Right atrium auricular region (tissue), 2 donors: ENCODE measurements around the gene ZNF275. TPM values are rescaled to one million over a fixed set of nuclear protein-coding genes. Genes with fewer than 3 reads are reported as not detected.

Source experiments
- DNase-seq: peaks from one replicate; pipeline ENCODE4 v3.0.0-alpha.2; 2019; ENCODE audit warnings: low spot score
- H3K27ac ChIP-seq, 2 donors: fragments of 200-600 bp; sonication (generic); 1 replicate in 1 of 2; 2 replicates in 1 of 2; pipeline ENCODE4 v1.5.1; 2016 to 2019
- H3K27me3 ChIP-seq, 2 donors: fragments of 200-600 bp; sonication (generic); one replicate each; pipeline versions ENCODE4 v1.5.1 to v1.6.0; 2017 to 2019
- H3K36me3 ChIP-seq: fragments of 200-600 bp; sonication (generic); one replicate; pipeline ENCODE4 v1.5.1; 2016
- H3K4me1 ChIP-seq, 2 donors: fragments of 200-600 bp; sonication (generic); one replicate each; pipeline versions ENCODE4 v1.5.1 to v1.6.0; 2017 to 2019
- H3K4me3 ChIP-seq, 2 donors: fragments of 200-600 bp; sonication (generic); 1 replicate in 1 of 2; 2 replicates in 1 of 2; pipeline ENCODE4 v1.5.1; 2017 to 2019; ENCODE audit warnings: mild to moderate bottlenecking in 1 of 2, moderate library complexity in 1 of 2
- H3K9me3 ChIP-seq, 2 donors: fragments of 200-600 bp; sonication (generic); one replicate each; pipeline ENCODE4 v1.5.1; 2019
- CTCF ChIP-seq, 2 donors: fragments of 200-600 bp; sonication (generic); IDR thresholded peaks; one replicate each; pipeline ENCODE4 v1.5.1; 2019; ENCODE audit warnings: antibody characterized with exemption in 2 of 2
- total RNA-seq, 2 donors: library from RNA; depleted of rRNA; stranded (reverse); fragments of >200 nt; gene quantifications; one replicate each; pipeline ENCODE4 v1.1.0, GENCODE V29; 2016

Gene ZNF275
- total RNA-seq, 2 donors from 2014 or later: 5.9 to 7.2 TPM

DNA sequence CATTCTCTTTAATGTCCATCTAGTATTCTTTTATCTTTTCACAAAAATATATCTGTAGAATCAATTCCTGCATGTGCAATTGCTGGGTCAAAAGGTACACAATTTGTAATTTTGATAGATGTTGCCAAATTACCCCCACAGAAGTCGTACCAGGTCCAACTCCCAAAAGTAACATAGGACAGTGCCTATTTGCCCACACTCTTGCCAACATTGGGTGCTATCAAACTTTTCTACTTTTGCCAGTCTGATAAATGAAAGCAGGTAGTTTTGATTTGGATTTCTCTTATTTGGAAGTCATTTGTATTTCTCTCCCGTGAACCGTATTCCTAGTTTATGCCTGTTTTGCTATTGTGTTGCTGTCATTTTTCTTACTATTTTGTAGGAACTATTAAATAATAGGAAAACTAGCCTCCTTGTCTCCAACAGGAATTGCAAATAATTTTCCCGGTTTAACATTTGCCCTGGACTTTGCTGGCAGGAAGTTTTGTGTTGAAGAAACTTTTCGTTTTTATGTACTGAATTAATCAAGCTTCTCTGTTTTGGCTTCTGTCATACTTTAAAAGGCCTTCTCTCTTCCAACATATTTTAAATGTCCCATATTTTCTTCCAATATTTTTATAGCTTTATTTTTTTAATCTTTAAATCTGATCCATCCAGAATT, 33.1 kb downstream of the ZNF275 start:
- Histone ChIP-seq H3K36me3 (no peaks in the 10 kb centered on the region), H3K9me3 (no peaks in the 10 kb centered on the region), H3K4me3 (no peak overlapping the region), H3K27ac (no peak overlapping the region), H3K27me3 (no peaks in the 10 kb centered on the region), H3K4me1 (no peaks in the 10 kb centered on the region)
- no peak for DNase-seq
- no peak for TF ChIP-seq CTCF (IDR thresholded peaks at IDR 0.05)

DNA sequence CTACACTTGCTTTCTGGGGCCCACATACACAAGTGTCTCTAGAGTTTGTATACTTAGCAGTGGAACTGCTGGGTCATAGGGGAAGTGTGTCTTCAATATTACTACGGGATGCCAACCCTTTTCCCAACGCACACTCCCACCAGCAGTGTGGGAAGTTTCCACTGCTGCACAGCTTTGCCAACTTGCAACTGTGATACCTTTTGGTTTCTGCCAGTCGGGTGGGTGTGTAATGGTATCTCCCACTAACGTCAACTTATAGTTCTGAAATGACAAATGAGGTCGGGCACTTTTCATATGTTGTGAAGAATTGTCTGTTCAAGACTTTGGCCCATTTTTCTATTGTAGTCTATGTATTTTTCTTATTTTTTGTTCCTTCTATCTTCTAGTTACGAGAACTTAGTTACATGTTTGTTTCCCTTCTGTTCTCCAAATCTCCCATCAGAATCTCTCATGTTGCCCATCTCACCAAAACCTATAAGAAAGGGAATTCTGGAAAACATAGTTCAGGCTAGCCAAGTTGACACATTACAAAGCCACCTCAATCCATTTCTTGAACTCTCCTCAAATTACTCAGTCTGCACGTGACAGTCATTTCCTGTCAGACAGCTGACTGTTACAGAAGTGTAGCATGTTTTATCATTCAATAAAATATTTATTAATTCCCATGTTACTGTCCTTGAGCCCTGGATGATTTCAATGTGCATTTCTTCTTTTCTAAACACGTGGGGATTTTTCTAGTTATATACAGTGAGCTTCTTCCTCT, 36.5 kb downstream of the ZNF275 start:
- no peaks in the 10 kb centered on the region for H3K36me3 ChIP-seq
- no peak overlapping the region for H3K27ac ChIP-seq
- DNase-seq: no peak
- TF ChIP-seq CTCF (IDR thresholded peaks at IDR 0.05): no peak
- no peak overlapping the region for H3K4me3 ChIP-seq
- no peaks in the 10 kb centered on the region for H3K9me3 ChIP-seq
- H3K4me1 ChIP-seq: no peaks in the 10 kb centered on the region
- no peaks in the 10 kb centered on the region for H3K27me3 ChIP-seq

GRCh38 chrX:153371256-153371655, 37.3 kb downstream of the ZNF275 start:
- no peaks in the 10 kb centered on the region for H3K36me3 ChIP-seq
- no peaks in the 10 kb centered on the region for H3K4me1 ChIP-seq
- H3K9me3 ChIP-seq: no peaks in the 10 kb centered on the region
- DNase-seq: no peak
- no peak overlapping the region for H3K27ac ChIP-seq
- no peak overlapping the region for H3K4me3 ChIP-seq
- no peaks in the 10 kb centered on the region for H3K27me3 ChIP-seq
- no peak for TF ChIP-seq CTCF (IDR thresholded peaks at IDR 0.05)

DNA sequence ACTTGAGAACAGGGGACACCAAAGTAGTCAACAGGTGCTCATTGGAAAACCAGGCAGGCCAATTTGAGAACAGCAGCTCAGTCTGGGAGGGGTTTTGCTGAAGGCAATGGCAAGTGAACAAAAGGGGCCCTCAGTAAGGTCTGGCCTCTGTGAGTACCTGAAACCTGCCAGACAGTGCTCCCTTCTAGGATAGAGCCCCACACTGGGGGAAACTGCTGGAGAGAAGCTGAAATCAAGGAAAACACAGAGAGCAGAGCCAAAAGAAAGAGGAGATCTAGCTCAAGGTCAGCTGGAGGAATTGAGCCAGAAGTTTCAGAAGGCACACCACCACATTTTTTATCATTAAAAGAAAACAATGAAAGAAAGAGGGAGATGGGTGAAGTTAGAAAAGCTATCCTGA, 39.0 kb downstream of the ZNF275 start:
- no peak overlapping the region for H3K27ac ChIP-seq

GRCh38 chrX:153374426-153374825, 40.5 kb downstream of the ZNF275 start:
- no peak overlapping the region for H3K4me3 ChIP-seq
- H3K4me1 ChIP-seq: no peaks in the 10 kb centered on the region
- H3K9me3 ChIP-seq: peaks cover 0 to 17% of the 10 kb centered on the region in 2 donors
- H3K27me3 ChIP-seq: no peaks in the 10 kb centered on the region
- H3K36me3 ChIP-seq: no peaks in the 10 kb centered on the region
- no peak for TF ChIP-seq CTCF (IDR thresholded peaks at IDR 0.05)
- no peak for DNase-seq
- H3K27ac ChIP-seq: no peak overlapping the region

More for the DNA sequence above, 39.0 kb downstream of the ZNF275 start:
- Histone ChIP-seq H3K27me3 (no peaks in the 10 kb centered on the region), H3K4me1 (no peaks in the 10 kb centered on the region), H3K36me3 (no peaks in the 10 kb centered on the region), H3K4me3 (no peak overlapping the region), H3K9me3 (peaks cover 0 to 12% of the 10 kb centered on the region in 2 donors)
- no peak for TF ChIP-seq CTCF (IDR thresholded peaks at IDR 0.05)
- DNase-seq: no peak
